Esophagus squamous epithelium (tissue), 5 donors: Measurements from ENCODE around the gene FAM187B. TPM values are rescaled to one million over a fixed set of nuclear protein-coding genes. Genes with fewer than 3 reads are reported as not detected.

Experiments
- DNase-seq: peaks from one replicate; lab custom pipeline; 2025; lab: John Stamatoyannopoulos, UW
- H3K27ac ChIP-seq, 4 donors: fragments of 200-600 bp; sonication (generic); one replicate each; pipeline ENCODE4 v1.5.1; 2016 to 2019; ENCODE audit warnings: mild to moderate bottlenecking in 1 of 4
- H3K27me3 ChIP-seq, 4 donors: fragments of 200-600 bp; sonication (generic); 1 replicate in 3 of 4; 2 replicates in 1 of 4; pipeline versions ENCODE4 v1.5.1 to v1.6.0; 2017 to 2021; ENCODE audit warnings: antibody characterized with exemption in 1 of 4
- H3K36me3 ChIP-seq, 3 donors: fragments of 200-600 bp; sonication (generic); one replicate each; pipeline ENCODE4 v1.5.1; 2016 to 2019
- H3K4me1 ChIP-seq, 3 donors: fragments of 200-600 bp; sonication (generic); one replicate each; pipeline ENCODE4 v1.5.1; 2017 to 2019
- H3K4me3 ChIP-seq, 4 donors: fragments of 200-600 bp; sonication (generic); 1 replicate in 3 of 4; 2 replicates in 1 of 4; pipeline ENCODE4 v1.5.1; 2016 to 2019; ENCODE audit warnings: mild to moderate bottlenecking in 2 of 4, moderate library complexity in 1 of 4
- H3K9me3 ChIP-seq, 3 donors: fragments of 200-600 bp; sonication (generic); one replicate each; pipeline ENCODE4 v1.5.1; 2016 to 2019
- POLR2A ChIP-seq, 4 donors: fragments of 450-650 bp; IDR thresholded peaks; one replicate each; pipeline ENCODE4 v1.6.1; 2017; ENCODE audit warnings: antibody characterized with exemption in 4 of 4, mild to moderate bottlenecking in 4 of 4, moderate library complexity in 3 of 4
- WGBS, 2 donors: methylation state at CpG; one replicate each; pipeline ENCODE4 v1.1.5; 2018; 5-methylcytosine and 5-hydroxymethylcytosine counted together
- intact Hi-C: fragments of 100-400 bp; cut with DNase I; formaldehyde crosslinking; loops from one replicate; pipeline ENCODE4 v1.15.0; 2022
- total RNA-seq, 4 donors: library from RNA; depleted of rRNA; stranded (reverse); fragments of >200 nt; gene quantifications; one replicate each; pipeline ENCODE4 v1.1.0, GENCODE V29; 2016
- TF ChIP-seq, protein P1 (sequence below), 6 experiments: fragments of 450-650 bp in 4 of 6; fragments of 200-600 bp in 2 of 6; sonication (generic) in 2 of 6; IDR thresholded peaks; one replicate each; pipeline ENCODE4 v1.5.1; 2016 to 2019; ENCODE audit warnings: antibody characterized with exemption in 6 of 6, mild to moderate bottlenecking in 4 of 6, moderate library complexity in 4 of 6
- donor health status: DM: yes; HTN: yes; CAD: no.

FAM187B gene
- total RNA-seq, 4 donors from 2014 or later, result not detected

DNA sequence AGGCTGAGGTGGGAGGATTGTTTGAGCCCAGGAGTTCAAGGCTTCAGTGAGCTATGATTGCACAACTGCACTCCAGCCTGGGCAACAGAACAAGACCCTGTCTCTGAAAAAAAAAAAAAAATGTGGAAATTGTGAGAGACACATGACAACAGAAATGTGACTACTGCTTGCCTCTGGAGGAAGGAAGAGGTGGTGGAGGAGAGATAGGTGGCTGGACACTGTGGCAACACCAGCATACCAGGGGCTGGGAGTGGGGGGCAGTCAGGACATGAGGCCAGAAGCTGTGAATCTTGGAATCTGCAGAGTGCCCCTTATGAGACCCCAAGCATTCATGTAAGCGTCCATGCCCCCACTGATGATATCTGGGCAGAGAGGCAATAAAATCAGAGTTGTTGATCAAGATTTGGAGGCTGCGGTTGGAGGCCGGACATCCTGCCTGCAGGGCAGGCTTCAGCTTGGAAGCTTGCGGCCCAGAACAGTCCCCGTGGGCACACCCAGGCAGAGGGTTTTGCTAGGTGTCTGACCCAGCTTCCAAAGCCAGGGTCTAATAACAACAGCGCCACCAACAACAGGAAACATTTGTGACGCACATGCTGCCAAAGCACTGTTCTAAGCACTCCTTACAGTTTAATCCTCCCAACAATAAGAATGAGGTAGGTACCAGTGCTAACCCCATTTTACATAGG, 16.9 kb downstream of the FAM187B start:
- 50 to 52% methylated on average over 5 to 7 of the region's 7 CpGs for WGBS, 2 donors

DNA sequence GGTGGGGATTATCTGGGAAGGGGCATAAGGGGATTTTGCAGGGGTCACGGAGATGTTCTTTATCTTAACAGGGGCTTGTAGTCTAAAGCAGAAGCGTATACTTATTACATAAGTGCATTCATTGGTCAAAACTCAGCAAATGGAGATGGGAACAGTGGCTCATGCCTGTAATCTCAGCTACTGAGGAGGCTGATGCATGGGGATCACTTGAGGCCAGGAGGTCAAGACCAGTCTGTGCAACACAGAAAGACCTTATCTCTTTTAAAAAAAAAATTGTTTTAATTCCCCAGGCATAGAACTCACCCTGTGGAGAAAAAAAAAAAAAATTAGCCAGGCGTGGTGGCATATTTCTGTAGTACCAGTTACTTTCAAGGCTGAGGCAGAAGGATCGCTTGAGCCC, 18.9 kb downstream of the FAM187B start:
- no peak overlapping the region for H3K4me3 ChIP-seq
- TF ChIP-seq POLR2A (IDR thresholded peaks at IDR 0.05), result no peak
- TF ChIP-seq, protein P1, sequence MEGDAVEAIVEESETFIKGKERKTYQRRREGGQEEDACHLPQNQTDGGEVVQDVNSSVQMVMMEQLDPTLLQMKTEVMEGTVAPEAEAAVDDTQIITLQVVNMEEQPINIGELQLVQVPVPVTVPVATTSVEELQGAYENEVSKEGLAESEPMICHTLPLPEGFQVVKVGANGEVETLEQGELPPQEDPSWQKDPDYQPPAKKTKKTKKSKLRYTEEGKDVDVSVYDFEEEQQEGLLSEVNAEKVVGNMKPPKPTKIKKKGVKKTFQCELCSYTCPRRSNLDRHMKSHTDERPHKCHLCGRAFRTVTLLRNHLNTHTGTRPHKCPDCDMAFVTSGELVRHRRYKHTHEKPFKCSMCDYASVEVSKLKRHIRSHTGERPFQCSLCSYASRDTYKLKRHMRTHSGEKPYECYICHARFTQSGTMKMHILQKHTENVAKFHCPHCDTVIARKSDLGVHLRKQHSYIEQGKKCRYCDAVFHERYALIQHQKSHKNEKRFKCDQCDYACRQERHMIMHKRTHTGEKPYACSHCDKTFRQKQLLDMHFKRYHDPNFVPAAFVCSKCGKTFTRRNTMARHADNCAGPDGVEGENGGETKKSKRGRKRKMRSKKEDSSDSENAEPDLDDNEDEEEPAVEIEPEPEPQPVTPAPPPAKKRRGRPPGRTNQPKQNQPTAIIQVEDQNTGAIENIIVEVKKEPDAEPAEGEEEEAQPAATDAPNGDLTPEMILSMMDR (IDR thresholded peaks at IDR 0.05), result no peak
- no peaks in the 10 kb centered on the region for H3K36me3 ChIP-seq
- no peak for DNase-seq
- no peaks in the 10 kb centered on the region for H3K9me3 ChIP-seq
- WGBS, 2 donors, result 78 to 81% methylated on average over 4 of the region's 4 CpGs
- intact Hi-C loops, result no loop called here
- peaks cover 17 to 37% (median 20%) of the 10 kb centered on the region in 3 donors for H3K4me1 ChIP-seq
- no peak overlapping the region for H3K27ac ChIP-seq
- H3K27me3 ChIP-seq, result peaks cover 0 to 7% (median 0%) of the 10 kb centered on the region in 4 donors

More for the DNA sequence above, 16.9 kb downstream of the FAM187B start:
- Histone ChIP-seq H3K27ac (peak overlapping the region; percentile 62 to 85 (median 76)), H3K27me3 (no peaks in the 10 kb centered on the region), H3K4me3 (no peak overlapping the region), H3K36me3 (no peaks in the 10 kb centered on the region), H3K4me1 (peaks cover 14 to 44% (median 20%) of the 10 kb centered on the region in 3 donors), H3K9me3 (peaks cover 0 to 2% (median 0%) of the 10 kb centered on the region in 3 donors)
- DNase-seq, result no peak
- intact Hi-C loops, result no loop called here
- TF ChIP-seq POLR2A (IDR thresholded peaks at IDR 0.05), result peak in 1 of 4 donors; percentile 61
- TF ChIP-seq, protein P1 (IDR thresholded peaks at IDR 0.05), result no peak

DNA sequence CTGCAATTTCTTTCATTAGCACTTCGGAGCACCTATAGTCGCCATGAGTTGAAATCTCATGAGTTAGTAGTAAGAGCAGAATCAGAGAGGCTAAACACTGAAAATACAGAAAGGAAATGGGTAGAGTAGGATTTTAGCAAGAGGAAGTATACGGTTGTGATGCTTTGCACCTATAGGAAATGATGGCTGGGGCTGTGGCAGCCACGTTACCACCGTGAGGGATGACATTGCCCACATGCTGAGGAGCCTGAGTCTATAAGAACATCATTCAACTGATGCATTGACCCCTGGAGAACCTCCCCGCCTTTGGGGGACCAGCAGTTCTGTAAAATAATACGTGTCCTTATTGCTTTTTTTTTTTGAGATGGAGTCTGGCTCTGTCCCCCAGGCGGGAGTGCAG, 20.4 kb downstream of the FAM187B start:
- Histone ChIP-seq H3K27me3 (peaks cover 0 to 7% (median 0%) of the 10 kb centered on the region in 4 donors), H3K9me3 (no peaks in the 10 kb centered on the region), H3K36me3 (no peaks in the 10 kb centered on the region), H3K4me1 (peaks cover 4 to 22% (median 8%) of the 10 kb centered on the region in 3 donors), H3K27ac (no peak overlapping the region), H3K4me3 (no peak overlapping the region)
- no peak for DNase-seq
- TF ChIP-seq, protein P1 (IDR thresholded peaks at IDR 0.05), result no peak
- TF ChIP-seq POLR2A (IDR thresholded peaks at IDR 0.05), result no peak
- 78 to 79% methylated on average over 8 of the region's 8 CpGs for WGBS, 2 donors
- intact Hi-C loops, result no loop called here

DNA sequence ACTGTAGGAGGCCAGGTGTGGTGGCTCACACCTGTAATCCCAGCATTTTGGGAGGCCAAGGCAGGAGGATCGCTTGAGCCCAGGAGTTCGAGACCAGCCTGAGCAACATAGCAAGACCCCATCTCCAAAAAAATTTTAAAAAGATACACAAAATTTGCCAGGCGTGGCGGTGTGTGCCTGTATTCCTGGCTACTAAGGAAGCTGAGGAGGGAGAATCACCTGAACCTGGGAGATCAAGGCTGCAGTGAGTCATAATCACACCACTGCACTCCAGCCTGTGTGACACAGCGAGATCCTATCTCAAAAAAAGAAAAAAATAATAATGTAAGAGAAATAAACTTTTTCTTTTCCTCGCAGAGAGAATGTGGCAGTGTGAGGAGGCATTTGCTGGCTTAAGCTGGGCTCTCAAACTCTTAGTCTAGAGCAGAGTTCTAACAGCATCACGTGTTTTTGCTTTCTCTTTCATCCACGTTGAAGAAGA, 21.1 kb downstream of the FAM187B start:
- Histone ChIP-seq H3K4me1 (peaks cover 4 to 15% (median 4%) of the 10 kb centered on the region in 3 donors), H3K36me3 (no peaks in the 10 kb centered on the region), H3K27ac (peak overlapping the region in 1 of 4 donors; percentile 14), H3K27me3 (peaks cover 0 to 7% (median 0%) of the 10 kb centered on the region in 4 donors), H3K9me3 (no peaks in the 10 kb centered on the region), H3K4me3 (no peak overlapping the region)
- intact Hi-C loops, result no loop called here
- no peak for DNase-seq
- 69 to 79% methylated on average over 8 of the region's 8 CpGs for WGBS, 2 donors
- TF ChIP-seq, protein P1 (IDR thresholded peaks at IDR 0.05), result no peak
- no peak for TF ChIP-seq POLR2A (IDR thresholded peaks at IDR 0.05)

DNA sequence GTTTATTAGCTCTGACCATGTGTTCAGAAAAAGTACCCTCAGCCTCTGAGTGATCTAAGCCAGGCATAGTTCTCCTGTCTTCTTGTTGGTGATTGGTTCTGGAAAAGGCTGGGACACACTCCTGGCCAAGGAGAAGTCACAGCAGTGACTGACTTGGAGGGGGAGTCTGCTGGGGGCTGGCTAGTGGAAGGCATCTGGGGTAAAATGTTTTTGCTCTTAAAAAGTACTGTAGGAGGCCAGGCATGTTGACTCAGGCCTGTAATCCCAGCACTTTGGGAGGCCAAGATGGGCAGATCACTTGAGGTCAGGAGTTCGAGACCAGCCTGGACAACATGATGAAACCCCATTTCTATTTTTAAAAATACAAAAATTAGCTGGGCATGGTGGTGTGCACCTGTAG, 21.7 kb downstream of the FAM187B start:
- Histone ChIP-seq H3K27ac (peak overlapping the region in 2 of 4 donors; percentile 50 to 71), H3K9me3 (no peaks in the 10 kb centered on the region), H3K36me3 (no peaks in the 10 kb centered on the region), H3K27me3 (peaks cover 0 to 7% (median 0%) of the 10 kb centered on the region in 4 donors), H3K4me3 (no peak overlapping the region), H3K4me1 (peaks cover 0 to 11% (median 4%) of the 10 kb centered on the region in 3 donors)
- intact Hi-C loops, result no loop called here
- 85 to 100% methylated on average over 1 of the region's 1 CpG for WGBS, 2 donors
- DNase-seq, result no peak
- TF ChIP-seq, protein P1 (IDR thresholded peaks at IDR 0.05), result no peak
- no peak for TF ChIP-seq POLR2A (IDR thresholded peaks at IDR 0.05)
